DND-41 (cell line): ENCODE measurements around the gene EXOC4.

ENCODE experiments used
- ATAC-seq: fragments of 200-7000 bp; cut with Tn5 transposase; 3 replicates; pipeline ENCODE4 v1.9.1; 2021; ENCODE audit warnings: low read depth; ENCODE audit not compliant: insufficient read depth
- DNase-seq: peaks from one replicate; pipeline ENCODE4 v3.0.0-alpha.2; 2020
- H2AFZ ChIP-seq: 2 replicates; pipeline ENCODE4 v1.6.0; 2012; ENCODE audit warnings: low read depth, low read length
- H3K27ac ChIP-seq: 2 replicates; pipeline ENCODE4 v1.5.1; 2012; ENCODE audit warnings: low read length, inconsistent platforms
- H3K27me3 ChIP-seq: fragments of 200-600 bp; sonication (generic); 2 replicates; pipeline ENCODE4 v1.6.0; 2012; ENCODE audit warnings: low read length, mild to moderate bottlenecking, inconsistent platforms; ENCODE audit not compliant: insufficient read depth, poor library complexity
- H3K36me3 ChIP-seq: 2 replicates; pipeline ENCODE4 v1.5.1; 2012; ENCODE audit warnings: low read length, inconsistent platforms; ENCODE audit not compliant: insufficient read depth
- H3K4me1 ChIP-seq: 2 replicates; pipeline ENCODE4 v1.5.1; 2012; ENCODE audit warnings: mild to moderate bottlenecking, low read length; ENCODE audit not compliant: insufficient read depth
- H3K4me2 ChIP-seq: 2 replicates; pipeline ENCODE4 v1.6.0; 2012; ENCODE audit warnings: mild to moderate bottlenecking, moderate library complexity, low read length, inconsistent platforms; ENCODE audit not compliant: insufficient read depth
- H3K4me3 ChIP-seq, 2 experiments: fragments of 200-600 bp in 1 of 2; shearing (Covaris generic) in 1 of 2; 2 replicates each; pipeline ENCODE4 v1.5.1; 2012 to 2016; ENCODE audit warnings: inconsistent platforms in 2 of 2, low read length in 2 of 2, mild to moderate bottlenecking in 2 of 2, low read depth in 1 of 2, moderate library complexity in 1 of 2
- H3K79me2 ChIP-seq: 2 replicates; pipeline ENCODE4 v1.6.0; 2012; ENCODE audit warnings: low read length, inconsistent platforms; ENCODE audit not compliant: insufficient read depth
- H3K9ac ChIP-seq: 2 replicates; pipeline ENCODE4 v1.6.0; 2012; ENCODE audit warnings: low read depth, mild to moderate bottlenecking, inconsistent platforms, low read length, moderate library complexity
- H3K9me3 ChIP-seq: 2 replicates; pipeline ENCODE4 v1.5.1; 2012; ENCODE audit warnings: low read length, moderate library complexity, mild to moderate bottlenecking, inconsistent platforms; ENCODE audit not compliant: insufficient read depth, severe bottlenecking
- H4K20me1 ChIP-seq: 2 replicates; pipeline ENCODE4 v1.6.0; 2012; ENCODE audit warnings: low read length; ENCODE audit not compliant: insufficient read depth
- EZH2 ChIP-seq: IDR thresholded peaks from 3 replicates; pipeline ENCODE4 v1.6.1; 2012; ENCODE audit warnings: borderline replicate concordance, low read depth, mild to moderate bottlenecking, moderate library complexity, low read length, inconsistent platforms; ENCODE audit not compliant: severe bottlenecking
- TF ChIP-seq, protein P1 (sequence below): IDR thresholded peaks from 2 replicates; pipeline ENCODE4 v1.5.1; 2012; ENCODE audit warnings: borderline replicate concordance, low read length, moderate library complexity, mild to moderate bottlenecking; ENCODE audit not compliant: poor library complexity, severe bottlenecking; ENCODE audit errors: extremely low read depth

The EXOC4 gene

DNA sequence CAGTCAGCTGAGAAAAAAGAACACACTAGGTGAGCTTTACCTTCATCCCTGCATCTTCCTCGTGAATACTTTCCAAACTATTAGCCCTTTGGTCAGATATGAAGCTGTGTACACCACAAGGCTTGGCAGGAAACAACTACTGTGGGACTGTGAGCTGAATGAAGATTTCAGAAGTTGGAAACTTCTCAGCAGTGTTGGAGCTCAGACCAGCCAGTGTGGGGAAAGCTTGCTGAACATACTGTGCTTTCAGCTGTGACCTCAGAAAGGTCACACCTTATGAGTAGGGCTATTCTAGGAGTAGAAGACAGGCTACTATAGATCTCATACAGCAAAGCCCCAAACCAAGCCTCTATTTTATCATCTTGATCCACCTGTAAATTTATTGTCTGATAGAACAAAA, 123.6 kb downstream of the EXOC4 start:
- H3K27me3 ChIP-seq, result no peaks in the 10 kb centered on the region
- no peak overlapping the region for H2AFZ ChIP-seq
- ATAC-seq, result no peak
- no peak overlapping the region for H3K4me3 ChIP-seq
- H3K9me3 ChIP-seq, result peaks cover 7% of the 10 kb centered on the region
- H3K79me2 ChIP-seq, result no peaks in the 10 kb centered on the region
- H3K9ac ChIP-seq, result no peak overlapping the region
- H4K20me1 ChIP-seq, result no peaks in the 10 kb centered on the region
- TF ChIP-seq, protein P1, sequence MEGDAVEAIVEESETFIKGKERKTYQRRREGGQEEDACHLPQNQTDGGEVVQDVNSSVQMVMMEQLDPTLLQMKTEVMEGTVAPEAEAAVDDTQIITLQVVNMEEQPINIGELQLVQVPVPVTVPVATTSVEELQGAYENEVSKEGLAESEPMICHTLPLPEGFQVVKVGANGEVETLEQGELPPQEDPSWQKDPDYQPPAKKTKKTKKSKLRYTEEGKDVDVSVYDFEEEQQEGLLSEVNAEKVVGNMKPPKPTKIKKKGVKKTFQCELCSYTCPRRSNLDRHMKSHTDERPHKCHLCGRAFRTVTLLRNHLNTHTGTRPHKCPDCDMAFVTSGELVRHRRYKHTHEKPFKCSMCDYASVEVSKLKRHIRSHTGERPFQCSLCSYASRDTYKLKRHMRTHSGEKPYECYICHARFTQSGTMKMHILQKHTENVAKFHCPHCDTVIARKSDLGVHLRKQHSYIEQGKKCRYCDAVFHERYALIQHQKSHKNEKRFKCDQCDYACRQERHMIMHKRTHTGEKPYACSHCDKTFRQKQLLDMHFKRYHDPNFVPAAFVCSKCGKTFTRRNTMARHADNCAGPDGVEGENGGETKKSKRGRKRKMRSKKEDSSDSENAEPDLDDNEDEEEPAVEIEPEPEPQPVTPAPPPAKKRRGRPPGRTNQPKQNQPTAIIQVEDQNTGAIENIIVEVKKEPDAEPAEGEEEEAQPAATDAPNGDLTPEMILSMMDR, result no peak
- TF ChIP-seq EZH2, result no peak
- no peak overlapping the region for H3K4me2 ChIP-seq
- DNase-seq, result no peak
- peaks cover 24% of the 10 kb centered on the region for H3K36me3 ChIP-seq
- H3K27ac ChIP-seq, result no peak overlapping the region
- no peaks in the 10 kb centered on the region for H3K4me1 ChIP-seq

DNA sequence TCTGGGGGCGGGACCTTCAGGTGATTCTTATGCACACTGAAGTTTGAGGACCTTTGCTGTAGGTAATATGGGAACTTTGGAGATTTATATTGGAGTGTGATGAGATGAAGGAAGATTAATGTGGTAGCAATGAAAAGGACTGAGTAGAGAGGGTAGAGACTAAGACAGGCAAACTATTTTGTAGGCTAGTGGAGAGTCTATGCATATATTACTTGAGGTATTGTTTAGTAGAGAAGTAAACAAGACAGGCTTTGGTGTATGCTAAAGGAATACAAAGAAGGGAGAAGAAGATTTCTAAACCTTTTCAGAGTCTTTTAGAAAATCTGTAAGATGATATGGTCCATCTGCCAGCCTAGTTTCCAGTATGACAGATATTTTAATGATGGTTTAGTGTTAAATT, 129.1 kb downstream of the EXOC4 start:
- Histone ChIP-seq H3K4me2 (no peak overlapping the region), H3K36me3 (peaks cover 6% of the 10 kb centered on the region; the same call in 1 of the 2 replicates), H3K4me1 (no peaks in the 10 kb centered on the region), H3K4me3 (no peak overlapping the region), H4K20me1 (no peaks in the 10 kb centered on the region), H3K79me2 (no peaks in the 10 kb centered on the region; the same call in 1 of the 2 replicates), H3K9ac (no peak overlapping the region), H2AFZ (no peak overlapping the region), H3K27ac (no peak overlapping the region), H3K9me3 (peaks cover 7% of the 10 kb centered on the region), H3K27me3 (no peaks in the 10 kb centered on the region)
- DNase-seq (no peak), ATAC-seq (no peak)
- TF ChIP-seq EZH2, result no peak
- TF ChIP-seq, protein P1, result no peak

DNA sequence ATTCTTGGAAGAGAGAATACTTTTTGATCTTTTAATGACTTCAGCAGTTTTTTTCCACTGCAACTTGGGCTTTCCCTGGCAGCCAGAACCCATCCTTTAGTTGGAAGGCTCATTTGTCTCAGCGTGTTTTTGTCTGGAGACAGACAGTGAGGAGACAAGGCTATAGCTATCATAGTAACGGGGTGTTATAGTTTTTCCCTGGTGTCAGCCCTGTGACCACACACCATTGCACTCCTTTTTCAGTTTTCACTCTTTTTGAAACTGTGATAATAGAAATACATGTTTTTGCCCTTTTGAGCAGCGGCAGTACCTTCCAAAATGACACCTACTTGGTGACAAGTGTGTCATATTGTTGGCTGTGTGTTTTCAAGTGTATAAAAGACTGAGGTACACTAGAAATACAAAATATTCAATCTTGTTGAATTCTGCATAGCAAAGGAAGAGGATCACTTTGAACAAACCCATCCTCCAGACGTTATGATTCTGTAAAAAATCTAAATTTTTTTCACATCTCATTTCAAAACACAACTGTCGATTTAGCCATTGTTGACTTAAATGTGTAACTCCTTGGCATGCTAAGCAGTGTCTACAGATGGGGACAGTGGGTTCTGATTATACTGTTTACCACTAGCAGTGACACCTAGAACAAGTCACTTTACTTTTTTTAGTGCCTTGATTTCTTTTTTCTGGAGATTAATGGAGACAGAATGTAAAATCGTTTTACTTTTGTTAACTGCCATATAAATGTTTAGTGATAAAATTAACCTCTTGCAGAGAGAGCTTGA, 130.1 kb downstream of the EXOC4 start:
- H3K4me2 ChIP-seq, result no peak overlapping the region
- DNase-seq, result no peak

More for the DNA sequence above, 130.1 kb downstream of the EXOC4 start:
- Histone ChIP-seq H4K20me1 (no peaks in the 10 kb centered on the region), H3K36me3 (peaks cover 6% of the 10 kb centered on the region; the same call in 1 of the 2 replicates), H3K9me3 (peaks cover 5% of the 10 kb centered on the region), H3K27ac (no peak overlapping the region), H3K4me1 (no peaks in the 10 kb centered on the region), H2AFZ (no peak overlapping the region), H3K27me3 (no peaks in the 10 kb centered on the region), H3K4me3 (no peak overlapping the region), H3K79me2 (no peaks in the 10 kb centered on the region; the same call in 1 of the 2 replicates), H3K9ac (no peak overlapping the region)
- ATAC-seq, result no peak
- TF ChIP-seq, protein P1, result no peak
- no peak for TF ChIP-seq EZH2
